ENCODE data around the gene METTL5.
"Not testable (repeated sequence)": the region's sequence is repeated elsewhere in the genome, so short reads cannot be mapped to it uniquely, and the experiment has no call there.

The METTL5 gene

GRCh38 chr2:169823996-169824372 lies 721 bp downstream of the METTL5 start:
- H3F3A ChIP-seq (ENCODE audit: insufficient read depth), result peaks cover 12% of the 10 kb centered on the region; the same call in 1 of the 2 replicates
- peak overlapping the region; percentile 89 for H3K4me3 ChIP-seq (ENCODE audit: insufficient read depth, low read length, poor library complexity, severe bottlenecking)
- no peaks in the 10 kb centered on the region for H3K27me3 ChIP-seq (ENCODE audit: low read length)
- peaks cover 52% of the 10 kb centered on the region for H3K79me2 ChIP-seq (ENCODE audit: insufficient read depth, low read length)
- no peaks in the 10 kb centered on the region for H3K9me3 ChIP-seq (ENCODE audit: insufficient read depth, low read length)
- H3K4me2 ChIP-seq (ENCODE audit: low read depth, low read length, poor library complexity, severe bottlenecking), result peak overlapping the region; percentile 95
- peak overlapping the region; percentile 89 for H2AFZ ChIP-seq (ENCODE audit: low read depth, low read length, severe bottlenecking)
- H3K36me3 ChIP-seq (ENCODE audit: low read length), result peaks cover 24% of the 10 kb centered on the region
- TF ChIP-seq CTCF (IDR thresholded peaks at IDR 0.05; ENCODE audit: insufficient read depth, low read length, poor library complexity, severe bottlenecking) (no peak), EZH2phosphoT487 (conservative IDR thresholded peaks at IDR 0.05; ENCODE audit: low read length) (no peak)
- peak overlapping the region; percentile 86 for H3K9ac ChIP-seq (ENCODE audit: low read length)
- no peaks in the 10 kb centered on the region for H3K9me2 ChIP-seq (replicated peaks; ENCODE audit: insufficient read depth, low read length)
- peaks cover 4% of the 10 kb centered on the region; the same call in 1 of the 2 replicates for H4K20me1 ChIP-seq (ENCODE audit: low read depth, low read length)
- peak overlapping the region; percentile 35; the same call in 1 of the 2 replicates for H3K27ac ChIP-seq (ENCODE audit: low read depth, low read length)

- peak overlapping the region; percentile 95 for H3K4me2 ChIP-seq (ENCODE audit: low read depth, low read length, poor library complexity, severe bottlenecking)
- no peaks in the 10 kb centered on the region for H3K9me2 ChIP-seq (replicated peaks; ENCODE audit: insufficient read depth, low read length)
- H3K9ac ChIP-seq (ENCODE audit: low read length), result peak overlapping the region; percentile 86
- no peak overlapping the region for H3K27ac ChIP-seq (ENCODE audit: low read depth, low read length)
- H4K20me1 ChIP-seq (ENCODE audit: low read depth, low read length), result no peaks in the 10 kb centered on the region; the same call in 1 of the 2 replicates
- no peak for TF ChIP-seq CTCF (IDR thresholded peaks at IDR 0.05; ENCODE audit: insufficient read depth, low read length, poor library complexity, severe bottlenecking)
- TF ChIP-seq EZH2phosphoT487 (conservative IDR thresholded peaks at IDR 0.05; ENCODE audit: low read length), result no peak
- H3K4me3 ChIP-seq (ENCODE audit: insufficient read depth, low read length, poor library complexity, severe bottlenecking), result peak overlapping the region; percentile 89
- no peaks in the 10 kb centered on the region for H3K9me3 ChIP-seq (ENCODE audit: insufficient read depth, low read length)
- H3F3A ChIP-seq (ENCODE audit: insufficient read depth), result peaks cover 11% of the 10 kb centered on the region; the same call in 1 of the 2 replicates
- H2AFZ ChIP-seq (ENCODE audit: low read depth, low read length, severe bottlenecking), result no peak overlapping the region
- peaks cover 42% of the 10 kb centered on the region for H3K79me2 ChIP-seq (ENCODE audit: insufficient read depth, low read length)
- H3K36me3 ChIP-seq (ENCODE audit: low read length), result peaks cover 31% of the 10 kb centered on the region
- H3K27me3 ChIP-seq (ENCODE audit: low read length), result no peaks in the 10 kb centered on the region
These were observed 1.8 kb downstream of the METTL5 start for GRCh38 chr2:169822785-169823392.

- peaks cover 39% of the 10 kb centered on the region for H3K79me2 ChIP-seq (ENCODE audit: insufficient read depth, low read length)
- no peaks in the 10 kb centered on the region for H3K27me3 ChIP-seq (ENCODE audit: low read length)
- peaks cover 11% of the 10 kb centered on the region; the same call in 1 of the 2 replicates for H3F3A ChIP-seq (ENCODE audit: insufficient read depth)
- no peak overlapping the region for H3K4me3 ChIP-seq (ENCODE audit: insufficient read depth, low read length, poor library complexity, severe bottlenecking)
- H4K20me1 ChIP-seq (ENCODE audit: low read depth, low read length), result no peaks in the 10 kb centered on the region; the same call in 1 of the 2 replicates
- H2AFZ ChIP-seq (ENCODE audit: low read depth, low read length, severe bottlenecking), result no peak overlapping the region
- no peaks in the 10 kb centered on the region for H3K9me3 ChIP-seq (ENCODE audit: insufficient read depth, low read length)
- no peak overlapping the region for H3K27ac ChIP-seq (ENCODE audit: low read depth, low read length)
- no peaks in the 10 kb centered on the region for H3K9me2 ChIP-seq (replicated peaks; ENCODE audit: insufficient read depth, low read length)
- H3K4me2 ChIP-seq (ENCODE audit: low read depth, low read length, poor library complexity, severe bottlenecking), result peak overlapping the region; percentile 95
- no peak overlapping the region; the same call in 1 of the 2 replicates for H3K9ac ChIP-seq (ENCODE audit: low read length)
- TF ChIP-seq CTCF (IDR thresholded peaks at IDR 0.05; ENCODE audit: insufficient read depth, low read length, poor library complexity, severe bottlenecking) (no peak), EZH2phosphoT487 (conservative IDR thresholded peaks at IDR 0.05; ENCODE audit: low read length) (no peak)
- H3K36me3 ChIP-seq (ENCODE audit: low read length), result peaks cover 33% of the 10 kb centered on the region
These were observed 2.7 kb downstream of the METTL5 start for GRCh38 chr2:169822036-169822435.

GRCh38 chr2:169820101-169820500 lies 4.6 kb downstream of the METTL5 start:
- H4K20me1 ChIP-seq (ENCODE audit: low read depth, low read length); H3K4me2 ChIP-seq (ENCODE audit: low read depth, low read length, poor library complexity, severe bottlenecking); H3K9me2 ChIP-seq (replicated peaks; ENCODE audit: insufficient read depth, low read length); H3K27ac ChIP-seq (ENCODE audit: low read depth, low read length); H3K9me3 ChIP-seq (ENCODE audit: insufficient read depth, low read length); H3K4me3 ChIP-seq (ENCODE audit: insufficient read depth, low read length, poor library complexity, severe bottlenecking); H3K9ac ChIP-seq (ENCODE audit: low read length); H3K27me3 ChIP-seq (ENCODE audit: low read length); H2AFZ ChIP-seq (ENCODE audit: low read depth, low read length, severe bottlenecking): not testable (repeated sequence)
- peaks cover 11% of the 10 kb centered on the region; the same call in 1 of the 2 replicates for H3F3A ChIP-seq (ENCODE audit: insufficient read depth)
- H3K36me3 ChIP-seq (ENCODE audit: low read length), result peaks cover 45% of the 10 kb centered on the region
- H3K79me2 ChIP-seq (ENCODE audit: insufficient read depth, low read length), result peaks cover 39% of the 10 kb centered on the region
